HFF-Myc (cell line): Measurements from ENCODE around the gene GOLGA6D.
"Not testable (repeated sequence)": the region's sequence is repeated elsewhere in the genome, so short reads cannot be mapped to it uniquely, and the experiment has no call there.

Experiments
- DNase-seq: peaks from one replicate; pipeline ENCODE4 v3.0.0-alpha.2; 2011; ENCODE audit warnings: low read depth; ENCODE audit errors: extremely low read depth
- H3K4me3 ChIP-seq: replicated peaks from 2 replicates; pipeline ENCODE4 v1.5.1; 2011; ENCODE audit warnings: low read depth, mild to moderate bottlenecking, control low read depth, low read length
- CTCF ChIP-seq: IDR thresholded peaks from 2 replicates; pipeline ENCODE4 v1.5.1; 2012; ENCODE audit warnings: mild to moderate bottlenecking, low read depth, low read length, control low read depth; ENCODE audit errors: missing control alignments

The GOLGA6D gene

DNA sequence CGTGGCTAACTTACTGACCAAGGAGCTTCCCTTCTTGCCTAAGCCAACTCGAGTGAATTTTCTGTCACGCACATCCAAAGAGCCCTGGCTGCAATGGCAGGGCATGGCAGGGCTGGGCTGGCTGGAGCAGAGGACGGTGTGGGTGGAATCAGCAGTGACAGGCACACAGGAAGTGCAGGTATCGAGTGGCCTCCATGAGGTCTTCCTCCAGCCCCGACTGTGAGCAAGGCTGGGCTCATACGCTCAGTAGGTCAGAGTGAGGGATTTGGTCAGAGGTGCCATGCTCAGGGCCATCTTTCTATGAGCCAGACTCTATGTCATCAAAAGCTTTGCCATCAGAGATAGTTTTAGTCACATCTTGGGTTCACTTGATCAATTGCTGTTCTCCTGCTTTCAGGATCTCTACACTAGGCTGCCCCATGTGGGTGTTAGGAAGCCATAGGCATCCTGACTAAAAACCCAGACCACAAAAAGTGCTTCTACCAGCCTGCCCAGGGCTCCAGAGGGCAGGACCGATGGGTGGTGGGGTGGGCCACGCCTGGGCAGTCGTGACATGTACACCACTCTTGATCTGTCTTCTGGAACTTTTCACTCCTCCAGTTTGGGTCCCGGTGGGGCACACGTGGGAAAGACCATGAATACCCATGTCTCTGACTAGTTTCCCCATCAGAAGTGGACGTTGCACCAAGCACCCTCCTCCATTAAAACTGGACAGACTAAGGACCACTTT, 30.6 kb downstream of the GOLGA6D start:
- no peak for DNase-seq
- H3K4me3 ChIP-seq, result no peak overlapping the region
- no peak for TF ChIP-seq CTCF

GRCh38 chr15:75314552-75315290, 32.1 kb downstream of the GOLGA6D start:
- TF ChIP-seq CTCF, result no peak

GRCh38 chr15:75319231-75319897, 36.7 kb downstream of the GOLGA6D start:
- not testable (repeated sequence) for DNase-seq

More at GRCh38 chr15:75314552-75315290, 32.1 kb downstream of the GOLGA6D start:
- DNase-seq, result no peak
- H3K4me3 ChIP-seq, result no peak overlapping the region

DNA sequence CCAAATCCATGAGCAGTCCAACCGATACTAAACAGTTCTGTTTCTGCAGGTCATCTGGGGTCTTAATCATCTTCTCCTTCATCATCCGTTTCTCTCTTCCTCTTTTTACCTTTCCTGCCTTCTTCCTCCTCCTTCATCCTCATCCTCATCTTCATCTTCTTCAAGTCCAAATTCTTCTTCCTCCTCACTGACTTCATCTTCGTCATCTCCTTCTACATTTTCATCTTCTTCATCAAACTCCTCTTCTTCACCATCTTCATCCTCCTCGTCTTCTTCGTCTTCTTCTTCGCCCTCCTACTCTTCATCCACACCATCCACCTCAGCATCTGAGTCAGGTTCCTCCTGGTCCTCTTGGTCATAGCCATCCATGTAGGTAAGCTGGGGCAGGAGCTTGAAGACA, 39.1 kb downstream of the GOLGA6D start:
- DNase-seq, result no peak
- no peak for TF ChIP-seq CTCF
- no peak overlapping the region for H3K4me3 ChIP-seq

More at GRCh38 chr15:75319231-75319897, 36.7 kb downstream of the GOLGA6D start:
- not testable (repeated sequence) for H3K4me3 ChIP-seq

GRCh38 chr15:75325922-75326321, 43.3 kb downstream of the GOLGA6D start:
- no peak overlapping the region for H3K4me3 ChIP-seq
- TF ChIP-seq CTCF, result no peak
- DNase-seq, result no peak

DNA sequence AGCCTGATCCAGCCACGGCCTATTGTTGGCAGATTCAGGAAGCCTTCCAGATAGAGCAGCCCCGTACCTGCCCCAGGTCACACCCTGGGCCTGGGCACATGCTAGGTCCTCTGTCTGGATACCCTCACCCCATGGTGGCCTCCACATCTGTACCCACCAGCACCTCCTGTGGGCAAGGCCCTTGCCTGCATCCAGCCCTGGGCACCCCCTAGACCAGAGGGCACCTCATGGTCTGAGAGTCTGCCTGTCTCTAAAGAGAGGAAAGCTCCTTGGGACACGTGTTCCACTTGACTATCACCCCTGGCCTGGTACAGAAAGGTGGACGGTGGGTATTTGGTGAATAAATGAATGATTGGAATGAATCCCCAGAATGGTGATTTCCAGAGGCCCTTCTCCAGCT, 44.4 kb downstream of the GOLGA6D start:
- no peak overlapping the region for H3K4me3 ChIP-seq
- TF ChIP-seq CTCF, result no peak
- DNase-seq, result no peak

DNA sequence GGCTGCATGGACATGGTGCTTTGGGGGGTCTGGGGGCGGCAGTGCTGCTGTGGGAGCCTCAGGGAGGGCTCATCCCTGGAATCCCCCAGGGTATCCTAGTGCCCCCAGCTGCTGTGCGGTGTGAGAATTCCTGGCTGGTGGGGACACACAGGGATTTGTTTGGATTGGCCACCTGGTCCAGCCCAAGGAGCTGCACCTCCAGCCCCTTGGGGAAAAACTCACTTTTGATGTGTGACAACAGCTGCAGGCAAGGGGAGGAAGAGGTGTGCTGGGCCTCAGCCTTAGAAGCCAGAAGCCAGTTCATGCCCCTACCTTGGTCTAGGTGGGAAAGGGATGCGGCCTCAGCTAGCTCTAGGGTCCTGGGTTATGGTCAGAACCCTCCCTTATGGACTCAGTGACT, 44.9 kb downstream of the GOLGA6D start:
- DNase-seq, result no peak

More for the DNA sequence above, 44.9 kb downstream of the GOLGA6D start:
- no peak overlapping the region for H3K4me3 ChIP-seq
- TF ChIP-seq CTCF, result no peak
